HG03196 (cell line): ENCODE results near the gene GOLGA8R.
"Not testable (repeated sequence)": the region's sequence is repeated elsewhere in the genome, so short reads cannot be mapped to it uniquely, and the experiment has no call there.

Experiments
- ATAC-seq: cut with Tn5 transposase; IDR thresholded peaks from one replicate; pipeline ENCODE4 v1.9.1; 2021; ENCODE audit not compliant: unreplicated experiment

The GOLGA8R gene

GRCh38 chr15:30414160-30414559 is at the start of gene GOLGA8R:
TSS of gene GOLGA8R (minus strand) at chr15:30414260. CDS start at chr15:30414162, 98 bp downstream.
- not testable (repeated sequence) for ATAC-seq

- not testable (repeated sequence) for ATAC-seq
Measured at GRCh38 chr15:30463849-30464248, 49.8 kb upstream of the GOLGA8R start.

GRCh38 chr15:30462176-30462575 is 48.1 kb upstream of the GOLGA8R start:
- ATAC-seq, result not testable (repeated sequence)

GRCh38 chr15:30452702-30453101 is 38.6 kb upstream of the GOLGA8R start:
- ATAC-seq, result not testable (repeated sequence)

GRCh38 chr15:30438348-30438747 is 24.3 kb upstream of the GOLGA8R start:
- ATAC-seq, result not testable (repeated sequence)

GRCh38 chr15:30435878-30436277 is 21.8 kb upstream of the GOLGA8R start:
- ATAC-seq, result not testable (repeated sequence)

GRCh38 chr15:30420723-30421122 is 6.7 kb upstream of the GOLGA8R start:
- not testable (repeated sequence) for ATAC-seq

- not testable (repeated sequence) for ATAC-seq
Measured at GRCh38 chr15:30407636-30408035, 6.4 kb downstream of the GOLGA8R start.

- ATAC-seq, result not testable (repeated sequence)
Measured at GRCh38 chr15:30398988-30399387, 15.1 kb downstream of the GOLGA8R start.

GRCh38 chr15:30393664-30393991 is 20.4 kb downstream of the GOLGA8R start:
- ATAC-seq, result not testable (repeated sequence)

- not testable (repeated sequence) for ATAC-seq
Measured at GRCh38 chr15:30392766-30393663, 21.0 kb downstream of the GOLGA8R start, which contains the start of gene CHRFAM7A. TSS of gene CHRFAM7A (minus strand) at chr15:30393540. CDS start at chr15:30383351, 10,189 bp downstream.

GRCh38 chr15:30386318-30386887 is 27.7 kb downstream of the GOLGA8R start:
- ATAC-seq, result not testable (repeated sequence)

GRCh38 chr15:30377082-30377413 is 37.0 kb downstream of the GOLGA8R start:
- not testable (repeated sequence) for ATAC-seq

GRCh38 chr15:30376375-30377081 is 37.5 kb downstream of the GOLGA8R start:
- not testable (repeated sequence) for ATAC-seq

- ATAC-seq, result not testable (repeated sequence)
Measured at GRCh38 chr15:30375872-30376271, 38.2 kb downstream of the GOLGA8R start.

GRCh38 chr15:30374862-30375261 is 39.2 kb downstream of the GOLGA8R start:
- not testable (repeated sequence) for ATAC-seq

GRCh38 chr15:30368271-30368670 is 45.8 kb downstream of the GOLGA8R start:
- not testable (repeated sequence) for ATAC-seq

- not testable (repeated sequence) for ATAC-seq
Measured at GRCh38 chr15:30367246-30367645, 46.8 kb downstream of the GOLGA8R start.

- ATAC-seq, result not testable (repeated sequence)
Measured at GRCh38 chr15:30361404-30361803, 52.7 kb downstream of the GOLGA8R start.

GRCh38 chr15:30360990-30361389 is 53.1 kb downstream of the GOLGA8R start:
- not testable (repeated sequence) for ATAC-seq

- not testable (repeated sequence) for ATAC-seq
Measured at GRCh38 chr15:30355043-30355442, 59.0 kb downstream of the GOLGA8R start.
